Subcutaneous abdominal adipose tissue (tissue), 5 donors: ENCODE results near the gene DYNLRB1.

Source experiments
- H3K27ac ChIP-seq: one replicate; pipeline ENCODE4 v1.7.0; 2013; ENCODE audit warnings: low read depth, mild to moderate bottlenecking, inconsistent platforms, low read length, moderate library complexity
- H3K27me3 ChIP-seq, 5 donors: one replicate each; pipeline ENCODE4 v1.7.0; 2013; ENCODE audit warnings: low read length in 5 of 5, inconsistent platforms in 1 of 5; ENCODE audit not compliant: control insufficient read depth in 5 of 5, insufficient read depth in 4 of 5
- H3K36me3 ChIP-seq, 5 donors: one replicate each; pipeline ENCODE4 v1.7.0; 2013; ENCODE audit warnings: low read length in 5 of 5; ENCODE audit not compliant: control insufficient read depth in 5 of 5, insufficient read depth in 5 of 5
- H3K4me1 ChIP-seq, 5 donors: one replicate each; pipeline ENCODE4 v1.7.0; 2013; ENCODE audit warnings: low read length in 5 of 5, mild to moderate bottlenecking in 3 of 5, moderate library complexity in 1 of 5; ENCODE audit not compliant: control insufficient read depth in 5 of 5, insufficient read depth in 5 of 5
- H3K4me3 ChIP-seq, 5 donors: one replicate each; pipeline ENCODE4 v1.7.0; 2013; ENCODE audit warnings: low read length in 5 of 5, low read depth in 1 of 5
- H3K9ac ChIP-seq, 5 donors: one replicate each; pipeline ENCODE4 v1.7.0; 2013; ENCODE audit warnings: low read length in 5 of 5, mild to moderate bottlenecking in 4 of 5, moderate library complexity in 3 of 5
- H3K9me3 ChIP-seq, 5 donors: one replicate each; pipeline ENCODE4 v1.7.0; 2013; ENCODE audit warnings: low read length in 5 of 5; ENCODE audit not compliant: control insufficient read depth in 5 of 5
- donor health status: healthy.
- donor health status: healthy.
- donor health status: healthy.
- donor health status: healthy.
- donor health status: healthy.

The DYNLRB1 gene

GRCh38 chr20:34561661-34562060 is 45.4 kb downstream of the DYNLRB1 start:
- H3K4me3 ChIP-seq: no peak overlapping the region
- no peaks in the 10 kb centered on the region for H3K9me3 ChIP-seq
- no peak overlapping the region for H3K27ac ChIP-seq
- H3K27me3 ChIP-seq: no peaks in the 10 kb centered on the region
- H3K9ac ChIP-seq: no peak overlapping the region
- peaks cover 0 to 26% (median 15%) of the 10 kb centered on the region in 5 donors for H3K4me1 ChIP-seq
- peaks cover 0 to 6% (median 4%) of the 10 kb centered on the region in 5 donors for H3K36me3 ChIP-seq

GRCh38 chr20:34562641-34563040 is 46.4 kb downstream of the DYNLRB1 start:
- Histone ChIP-seq H3K9me3 (no peaks in the 10 kb centered on the region), H3K36me3 (peaks cover 0 to 11% (median 8%) of the 10 kb centered on the region in 5 donors), H3K27ac (no peak overlapping the region), H3K27me3 (no peaks in the 10 kb centered on the region), H3K4me1 (peaks cover 0 to 24% (median 15%) of the 10 kb centered on the region in 5 donors), H3K4me3 (no peak overlapping the region), H3K9ac (no peak overlapping the region)

- no peak overlapping the region for H3K4me3 ChIP-seq
- no peak overlapping the region for H3K9ac ChIP-seq
- no peaks in the 10 kb centered on the region for H3K27me3 ChIP-seq
- no peaks in the 10 kb centered on the region for H3K9me3 ChIP-seq
- H3K36me3 ChIP-seq: peaks cover 0 to 18% (median 8%) of the 10 kb centered on the region in 5 donors
- no peak overlapping the region for H3K27ac ChIP-seq
- peaks cover 0 to 7% (median 5%) of the 10 kb centered on the region in 5 donors for H3K4me1 ChIP-seq
Measured at GRCh38 chr20:34564833-34565232, 48.6 kb downstream of the DYNLRB1 start.

- Histone ChIP-seq H3K9me3 (no peaks in the 10 kb centered on the region), H3K4me3 (no peak overlapping the region), H3K27ac (no peak overlapping the region), H3K27me3 (no peaks in the 10 kb centered on the region), H3K4me1 (peaks cover 0 to 7% (median 5%) of the 10 kb centered on the region in 5 donors), H3K9ac (no peak overlapping the region), H3K36me3 (peaks cover 0 to 26% (median 10%) of the 10 kb centered on the region in 5 donors)
Measured at GRCh38 chr20:34566978-34567891, 51.0 kb downstream of the DYNLRB1 start.

- H3K36me3 ChIP-seq: peaks cover 0 to 28% (median 12%) of the 10 kb centered on the region in 5 donors
- H3K27me3 ChIP-seq: no peaks in the 10 kb centered on the region
- no peak overlapping the region for H3K4me3 ChIP-seq
- H3K9ac ChIP-seq: no peak overlapping the region
- H3K27ac ChIP-seq: no peak overlapping the region
- H3K4me1 ChIP-seq: peaks cover 0 to 7% (median 5%) of the 10 kb centered on the region in 5 donors
- no peaks in the 10 kb centered on the region for H3K9me3 ChIP-seq
Measured at GRCh38 chr20:34567892-34568865, 52.0 kb downstream of the DYNLRB1 start.

GRCh38 chr20:34569598-34569997 is 53.4 kb downstream of the DYNLRB1 start:
- Histone ChIP-seq H3K9ac (no peak overlapping the region), H3K4me1 (peaks cover 0 to 6% (median 4%) of the 10 kb centered on the region in 5 donors), H3K4me3 (no peak overlapping the region), H3K36me3 (peaks cover 0 to 40% (median 20%) of the 10 kb centered on the region in 5 donors), H3K27me3 (no peaks in the 10 kb centered on the region), H3K9me3 (no peaks in the 10 kb centered on the region), H3K27ac (no peak overlapping the region)

GRCh38 chr20:34570859-34571306 is 54.7 kb downstream of the DYNLRB1 start:
- no peaks in the 10 kb centered on the region for H3K4me1 ChIP-seq
- H3K27me3 ChIP-seq: no peaks in the 10 kb centered on the region
- H3K9ac ChIP-seq: no peak overlapping the region
- H3K4me3 ChIP-seq: no peak overlapping the region
- H3K27ac ChIP-seq: no peak overlapping the region
- peaks cover 0 to 44% (median 22%) of the 10 kb centered on the region in 5 donors for H3K36me3 ChIP-seq
- no peaks in the 10 kb centered on the region for H3K9me3 ChIP-seq

- Histone ChIP-seq H3K4me3 (no peak overlapping the region), H3K9me3 (no peaks in the 10 kb centered on the region), H3K27me3 (no peaks in the 10 kb centered on the region), H3K9ac (no peak overlapping the region), H3K27ac (no peak overlapping the region), H3K36me3 (peaks cover 0 to 43% (median 22%) of the 10 kb centered on the region in 5 donors), H3K4me1 (no peaks in the 10 kb centered on the region)
Measured at GRCh38 chr20:34571753-34572152, 55.5 kb downstream of the DYNLRB1 start.

- Histone ChIP-seq H3K9me3 (no peaks in the 10 kb centered on the region), H3K4me3 (no peak overlapping the region), H3K27ac (no peak overlapping the region)
Measured at GRCh38 chr20:34573541-34574300, 57.5 kb downstream of the DYNLRB1 start.

More at GRCh38 chr20:34573541-34574300, 57.5 kb downstream of the DYNLRB1 start:
- H3K4me1 ChIP-seq: peaks cover 4 to 12% (median 10%) of the 10 kb centered on the region in 5 donors
- H3K9ac ChIP-seq: no peak overlapping the region
- no peaks in the 10 kb centered on the region for H3K27me3 ChIP-seq
- H3K36me3 ChIP-seq: peaks cover 0 to 32% (median 22%) of the 10 kb centered on the region in 5 donors
